Stimulated activated CD8-positive, alpha-beta memory T cell treated with anti-CD3 and anti-CD28 coated beads, Interleukin-4, amount 100 ng/mL, for 24 hours (primary cell): ENCODE results near the gene GSKIP.

Source experiments
- DNase-seq: peaks from one replicate; pipeline ENCODE4 v3.0.0-alpha.2; 2020; ENCODE audit warnings: low read depth

The GSKIP gene

GRCh38 chr14:96380735-96381134 is 17.4 kb downstream of the GSKIP start:
- DNase-seq: no peak

- no peak for DNase-seq
Measured at GRCh38 chr14:96383445-96383844, 20.1 kb downstream of the GSKIP start.

- DNase-seq: no peak
Measured at GRCh38 chr14:96384053-96384452, 20.7 kb downstream of the GSKIP start.

- DNase-seq: no peak
Measured at GRCh38 chr14:96384740-96385139, 21.4 kb downstream of the GSKIP start.

- no peak for DNase-seq
Measured at GRCh38 chr14:96385385-96385784, 22.1 kb downstream of the GSKIP start.

DNA sequence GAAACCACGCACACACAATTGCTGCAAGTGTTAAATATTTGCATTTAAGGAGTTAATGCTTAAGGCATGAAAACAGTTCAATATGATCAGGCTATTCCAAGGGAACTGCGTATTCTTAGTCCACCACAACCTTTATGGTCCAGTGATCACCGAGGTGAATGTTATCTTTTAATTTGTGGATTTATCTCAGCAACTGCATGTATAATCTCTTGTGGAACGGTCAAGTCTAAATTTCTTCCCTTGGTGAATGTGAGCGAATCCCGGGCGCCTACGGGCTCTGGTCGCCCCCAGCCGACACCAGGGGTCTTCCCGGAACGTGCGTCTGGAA is 27.6 kb downstream of the GSKIP start:
- DNase-seq: no peak

DNA sequence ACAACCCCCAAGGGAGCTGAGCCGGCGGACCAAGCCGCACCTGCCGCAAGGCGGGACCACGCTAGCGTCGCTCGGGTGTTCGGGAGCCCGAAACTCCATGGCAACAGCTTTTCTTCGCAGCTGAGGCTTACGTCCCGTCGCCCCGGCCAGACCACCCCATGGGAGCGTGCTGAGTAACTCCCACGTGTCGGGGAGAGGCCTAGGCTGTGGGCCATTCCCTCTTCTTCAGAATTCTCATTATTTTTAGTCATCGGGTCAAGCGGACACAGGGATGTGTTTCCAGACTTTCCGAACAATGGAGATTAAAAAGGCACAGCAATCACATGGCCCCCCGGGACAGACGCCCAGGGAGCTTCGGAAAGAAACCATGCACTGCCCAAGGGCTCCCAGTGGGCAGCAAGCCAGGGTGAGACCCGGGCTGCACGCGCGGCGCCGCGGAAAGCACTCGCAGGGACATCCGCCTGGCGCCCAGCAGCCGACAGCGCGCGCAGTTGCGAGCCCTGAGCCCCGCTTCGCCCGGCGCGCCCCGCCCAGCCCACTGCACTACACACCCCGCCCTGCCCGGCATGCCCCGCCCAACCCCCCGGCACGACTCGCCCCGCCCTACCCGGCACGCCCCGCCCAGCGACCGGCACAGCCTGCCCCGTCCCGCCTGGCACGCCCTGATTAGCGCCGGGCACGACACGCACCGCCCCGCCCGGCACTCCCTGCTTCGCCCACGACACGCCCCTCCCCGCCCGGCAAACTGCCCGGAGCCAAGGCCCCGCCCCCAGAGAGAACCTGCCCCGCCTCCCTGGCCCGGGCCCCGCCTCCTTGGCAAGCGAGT is 28.2 kb downstream of the GSKIP start:
- DNase-seq: peak; percentile 99

DNA sequence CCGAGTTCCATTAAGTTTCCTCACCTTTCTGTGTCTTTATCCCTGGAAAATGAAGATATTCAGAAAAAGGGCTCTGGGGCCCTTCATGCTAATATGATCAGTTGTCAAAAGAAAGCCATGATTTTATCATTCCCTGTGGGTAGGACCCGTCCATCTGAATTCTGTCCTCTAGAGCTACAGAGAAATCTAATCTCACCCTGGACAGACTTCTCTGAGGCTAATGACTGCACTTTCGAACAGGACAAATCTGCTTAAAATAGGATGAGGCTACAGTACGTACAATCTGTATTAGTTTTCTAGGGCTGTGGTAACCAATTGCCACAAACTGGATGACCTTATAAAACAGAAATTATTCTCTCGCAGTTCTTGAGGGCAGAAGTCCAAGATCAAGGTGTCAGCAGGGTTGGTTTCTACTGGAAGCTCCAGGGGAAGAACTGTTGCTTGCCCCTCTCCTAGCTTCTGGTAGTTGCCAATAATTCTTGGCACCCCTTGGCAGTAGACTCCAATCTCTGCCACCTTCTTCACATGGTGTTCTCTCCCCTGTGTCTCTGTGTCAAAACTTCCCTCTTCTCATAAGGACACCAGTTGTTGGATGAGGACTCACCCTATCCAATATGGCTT is 29.9 kb downstream of the GSKIP start:
- no peak for DNase-seq

DNA sequence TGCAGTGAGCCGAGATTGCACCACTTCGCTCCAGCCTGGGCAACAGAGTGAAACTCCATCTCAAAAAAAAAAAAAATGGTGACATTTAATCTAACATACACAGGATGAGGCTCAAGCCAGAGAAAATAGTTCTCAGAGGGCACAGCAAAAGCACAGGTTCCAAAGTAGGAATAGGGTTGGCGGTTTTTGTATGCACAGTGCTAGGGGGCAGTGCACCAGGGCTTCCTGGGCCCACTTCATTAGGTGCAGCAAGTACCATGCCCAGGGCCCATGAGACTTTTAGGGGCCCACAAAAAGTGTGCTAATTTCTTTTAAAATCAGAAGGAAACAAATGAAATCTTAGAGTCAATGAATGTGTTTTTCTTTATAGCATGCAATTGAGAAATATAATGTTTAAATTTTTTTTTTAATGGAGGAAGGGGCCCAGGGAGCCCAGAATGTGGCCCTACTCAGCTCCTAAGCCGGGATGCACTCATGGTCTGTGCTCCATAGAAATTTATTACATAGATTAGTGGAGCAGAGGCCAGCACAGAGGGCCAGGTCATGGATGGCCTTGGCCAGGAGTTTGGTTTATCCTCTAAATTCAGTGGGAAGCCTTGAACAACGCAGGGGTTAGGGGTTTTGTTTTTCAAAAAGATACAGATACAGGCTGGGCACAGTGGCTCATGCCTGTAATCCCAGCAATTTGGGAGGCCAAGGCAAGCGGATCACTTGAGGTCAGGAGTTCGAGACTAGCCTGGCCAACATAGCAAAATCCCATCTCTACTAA is 30.9 kb downstream of the GSKIP start:
- DNase-seq: no peak

- DNase-seq: no peak
Measured at GRCh38 chr14:96398432-96398831, 35.1 kb downstream of the GSKIP start.

- DNase-seq: no peak
Measured at GRCh38 chr14:96398921-96399320, 35.6 kb downstream of the GSKIP start.

DNA sequence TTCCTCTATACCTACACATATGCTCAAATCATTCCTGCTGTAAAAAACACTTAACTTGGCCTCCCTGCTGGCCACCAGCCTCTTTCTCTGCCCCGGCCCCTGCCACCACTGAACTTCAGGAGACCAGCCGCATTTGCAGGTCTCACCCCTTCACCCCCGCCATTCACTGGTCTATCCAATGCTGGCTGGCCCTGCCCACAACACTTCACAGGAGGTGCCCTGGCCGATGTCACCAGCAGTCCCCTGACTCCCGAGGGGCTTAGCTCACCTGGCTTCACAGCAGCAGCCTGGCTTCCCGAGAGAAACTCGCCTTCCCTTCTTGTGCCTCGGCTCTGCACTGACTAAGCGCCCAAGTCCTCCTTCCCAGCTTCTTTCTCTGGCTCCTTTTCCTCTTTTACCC is 36.1 kb downstream of the GSKIP start:
- no peak for DNase-seq

GRCh38 chr14:96400495-96400894 is 37.2 kb downstream of the GSKIP start:
- DNase-seq: no peak

GRCh38 chr14:96403409-96403808 is 40.1 kb downstream of the GSKIP start:
- no peak for DNase-seq

- no peak for DNase-seq
Measured at GRCh38 chr14:96405677-96406076, 42.4 kb downstream of the GSKIP start.

DNA sequence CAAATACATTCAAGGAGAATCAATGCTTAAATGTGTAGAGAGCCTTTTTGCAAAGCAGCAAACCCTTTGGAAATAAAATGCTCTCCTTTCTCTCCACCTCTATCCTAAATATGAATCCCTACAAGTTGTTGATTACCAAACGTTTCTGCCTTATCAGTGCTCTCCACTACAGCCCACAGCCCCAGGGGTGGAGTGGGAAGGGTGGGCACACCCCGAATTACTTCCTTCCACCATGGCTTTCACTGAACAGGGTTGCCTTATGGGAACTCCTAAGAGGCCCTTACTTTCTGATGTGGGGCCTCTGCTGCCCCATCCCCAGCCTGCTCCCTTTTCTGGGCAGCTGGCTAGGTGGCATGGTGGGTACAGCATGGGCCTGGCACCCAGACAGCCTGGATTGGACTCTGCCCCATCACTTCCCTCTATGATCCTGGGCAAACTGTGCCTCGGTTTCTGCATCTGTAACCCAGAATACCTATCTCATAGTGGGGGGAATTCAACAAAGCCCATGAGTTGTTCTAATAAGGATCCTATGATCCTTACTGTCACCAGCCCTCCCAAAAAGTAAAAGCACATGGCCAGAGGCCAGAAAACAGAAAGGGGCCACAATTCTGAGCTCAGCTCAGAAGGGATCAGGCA is 44.7 kb downstream of the GSKIP start:
- DNase-seq: no peak

DNA sequence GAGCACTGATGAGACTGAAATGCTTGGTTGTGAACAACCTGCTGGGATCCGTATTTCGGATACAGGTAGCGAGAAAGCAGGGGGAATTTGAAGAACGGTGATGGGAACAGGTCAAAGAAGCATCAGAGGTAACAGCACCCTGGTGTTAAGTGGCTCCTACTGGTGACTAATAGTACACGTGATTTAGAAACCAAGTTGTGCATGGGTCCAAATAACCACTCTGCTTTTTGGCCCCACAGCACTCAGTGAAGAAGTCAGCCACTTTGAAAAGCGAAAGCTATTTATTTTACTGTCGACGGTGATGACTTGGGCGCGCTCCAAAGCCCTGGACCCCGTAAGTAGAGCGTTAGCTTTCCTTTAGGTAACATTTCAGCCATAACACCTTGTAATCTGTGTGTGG is 45.3 kb downstream of the GSKIP start:
- DNase-seq: no peak

DNA sequence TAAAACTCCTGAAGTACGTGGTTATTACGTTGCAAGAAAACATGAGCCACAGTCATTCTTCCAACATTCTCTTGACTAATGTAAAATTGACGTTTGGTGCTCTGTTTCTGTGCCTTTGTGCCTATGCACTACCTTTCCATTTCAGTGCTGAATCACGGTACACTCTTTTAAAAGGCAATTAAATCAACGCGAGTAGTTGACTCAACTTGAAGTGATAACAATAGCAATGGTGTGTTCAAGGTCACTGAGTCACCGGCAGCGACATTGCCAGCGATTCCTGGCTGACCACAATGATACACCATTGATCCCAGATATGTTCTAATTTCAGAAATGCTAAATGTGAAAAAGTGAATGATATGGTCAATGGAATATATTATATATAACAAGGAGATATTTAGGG is 46.4 kb downstream of the GSKIP start:
- no peak for DNase-seq

DNA sequence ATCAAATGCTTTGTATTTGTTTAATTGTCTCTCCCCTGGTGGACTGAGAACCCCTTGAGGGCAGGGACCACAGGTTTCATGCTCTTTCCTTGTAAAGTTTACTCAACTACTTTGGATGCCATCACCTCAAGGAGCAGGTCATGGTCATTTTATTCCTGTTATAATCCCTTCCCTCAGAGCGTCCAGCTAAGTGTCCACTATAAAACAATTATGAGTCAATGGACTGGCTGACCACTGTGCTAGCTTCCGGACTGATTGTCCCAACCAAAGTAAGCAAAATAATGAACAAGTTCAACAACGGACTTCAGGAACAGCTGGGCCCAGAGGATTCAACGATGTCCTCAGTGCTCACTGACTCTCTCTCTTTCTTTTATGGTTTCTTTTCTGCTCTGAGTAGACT is 46.8 kb downstream of the GSKIP start:
- DNase-seq: no peak

- no peak for DNase-seq
Measured at GRCh38 chr14:96413526-96413925, 50.2 kb downstream of the GSKIP start.

DNA sequence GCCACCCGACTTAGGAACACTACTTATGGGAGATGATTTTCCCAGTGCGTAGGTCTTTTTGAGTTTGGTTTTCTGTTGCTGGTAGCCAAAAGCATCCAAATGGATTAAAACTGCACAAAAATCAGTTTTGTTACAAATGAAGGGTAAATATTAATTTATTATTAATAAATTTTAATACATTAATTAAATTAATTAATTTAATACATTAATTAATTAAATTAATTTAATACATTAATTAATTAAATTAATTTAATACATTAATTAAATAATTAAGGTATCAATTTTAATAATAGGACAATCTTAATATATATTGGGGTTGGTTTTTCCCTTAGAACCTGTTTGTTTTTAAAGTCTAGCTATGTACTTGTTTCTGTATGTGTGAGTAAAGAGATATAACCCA is 52.2 kb downstream of the GSKIP start:
- DNase-seq: no peak

GRCh38 chr14:96416292-96416691 is 53.0 kb downstream of the GSKIP start:
- DNase-seq: no peak

- no peak for DNase-seq
Measured at GRCh38 chr14:96417254-96417653, 53.9 kb downstream of the GSKIP start.
